OCI-LY1 (cell line): Measurements from ENCODE around the gene QKI.

Source experiments
- EZH2 ChIP-seq: fragments of 200-600 bp; sonication (generic), shearing (Covaris generic); IDR thresholded peaks from 2 replicates; pipeline ENCODE4 v1.8.0; 2017; ENCODE audit warnings: borderline replicate concordance, mixed run types, mild to moderate bottlenecking, antibody characterized with exemption, low read length, moderate library complexity, mixed read lengths
- TF ChIP-seq, protein P1 (sequence below): fragments of 200-600 bp; sonication (generic), shearing (Covaris generic); IDR thresholded peaks from 2 replicates; pipeline ENCODE4 v1.5.1; 2017; ENCODE audit warnings: mild to moderate bottlenecking, antibody characterized with exemption, low read length, moderate library complexity, mixed read lengths

DNA sequence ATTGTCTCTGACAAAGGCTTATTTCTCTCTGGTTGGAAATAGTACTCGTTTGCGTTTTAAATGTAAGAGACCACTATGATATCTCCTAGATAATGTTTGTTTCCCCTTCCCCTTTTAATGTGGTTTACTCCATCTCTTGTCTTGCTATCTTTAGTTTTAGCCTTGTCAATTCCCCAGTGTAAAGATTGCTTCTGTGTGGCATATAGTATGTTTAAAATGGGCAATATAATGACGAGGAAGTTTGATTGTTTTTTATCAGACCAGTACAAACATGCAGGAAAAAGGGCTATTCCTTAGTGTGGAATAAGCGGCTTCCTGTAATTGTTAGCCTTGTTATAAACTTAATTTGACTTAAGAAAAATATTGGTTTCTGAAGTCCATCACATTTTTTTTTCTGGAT lies 3.1 kb downstream of the QKI start:
- TF ChIP-seq, protein P1, sequence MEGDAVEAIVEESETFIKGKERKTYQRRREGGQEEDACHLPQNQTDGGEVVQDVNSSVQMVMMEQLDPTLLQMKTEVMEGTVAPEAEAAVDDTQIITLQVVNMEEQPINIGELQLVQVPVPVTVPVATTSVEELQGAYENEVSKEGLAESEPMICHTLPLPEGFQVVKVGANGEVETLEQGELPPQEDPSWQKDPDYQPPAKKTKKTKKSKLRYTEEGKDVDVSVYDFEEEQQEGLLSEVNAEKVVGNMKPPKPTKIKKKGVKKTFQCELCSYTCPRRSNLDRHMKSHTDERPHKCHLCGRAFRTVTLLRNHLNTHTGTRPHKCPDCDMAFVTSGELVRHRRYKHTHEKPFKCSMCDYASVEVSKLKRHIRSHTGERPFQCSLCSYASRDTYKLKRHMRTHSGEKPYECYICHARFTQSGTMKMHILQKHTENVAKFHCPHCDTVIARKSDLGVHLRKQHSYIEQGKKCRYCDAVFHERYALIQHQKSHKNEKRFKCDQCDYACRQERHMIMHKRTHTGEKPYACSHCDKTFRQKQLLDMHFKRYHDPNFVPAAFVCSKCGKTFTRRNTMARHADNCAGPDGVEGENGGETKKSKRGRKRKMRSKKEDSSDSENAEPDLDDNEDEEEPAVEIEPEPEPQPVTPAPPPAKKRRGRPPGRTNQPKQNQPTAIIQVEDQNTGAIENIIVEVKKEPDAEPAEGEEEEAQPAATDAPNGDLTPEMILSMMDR, result no peak
- no peak for TF ChIP-seq EZH2
